ENCODE measurements around the gene SLC9A9. TPM values are rescaled to one million over a fixed set of nuclear protein-coding genes. Genes with fewer than 3 reads are reported as not detected.

Gene SLC9A9
- total and polyA plus RNA-seq, 2 experiments from 2014 or later: 2.2 to 6.8 TPM

GRCh38 chr3:143351895-143352608 is 496.2 kb downstream of the SLC9A9 start:
- no peak for DNase-seq (ENCODE audit: low spot score)
- no peaks in the 10 kb centered on the region for H4K20me1 ChIP-seq (ENCODE audit: insufficient read depth, poor library complexity, severe bottlenecking)
- no peak overlapping the region for H3K27ac ChIP-seq
- no peak overlapping the region for H3K4me2 ChIP-seq
- 44% methylated on average over 4 of the region's 4 CpGs for WGBS (ENCODE audit: low lambda C conversion rate, missing lambda C conversion rate)
- H3K4me3 ChIP-seq: no peak overlapping the region
- no peaks in the 10 kb centered on the region for H3K79me2 ChIP-seq
- H3K9me3 ChIP-seq (ENCODE audit: low read depth): no peaks in the 10 kb centered on the region
- peaks cover 8% of the 10 kb centered on the region for H3K4me1 ChIP-seq (ENCODE audit: insufficient read depth)
- H3K9me2 ChIP-seq (replicated peaks; ENCODE audit: insufficient read depth): no peaks in the 10 kb centered on the region
- no peaks in the 10 kb centered on the region for H3K36me3 ChIP-seq (replicated peaks; ENCODE audit: insufficient read depth, low read depth)
- H2AFZ ChIP-seq: no peak overlapping the region
- TF ChIP-seq EZH2phosphoT487 (IDR thresholded peaks at IDR 0.05; ENCODE audit: low read depth, severe bottlenecking, unreplicated experiment): no peak
- TF ChIP-seq CTCF (IDR thresholded peaks at IDR 0.05; ENCODE audit: poor library complexity): no peak
- no peak for TF ChIP-seq EZH2 (IDR thresholded peaks at IDR 0.05; ENCODE audit: borderline replicate concordance)
- H3K27me3 ChIP-seq: no peaks in the 10 kb centered on the region

DNA sequence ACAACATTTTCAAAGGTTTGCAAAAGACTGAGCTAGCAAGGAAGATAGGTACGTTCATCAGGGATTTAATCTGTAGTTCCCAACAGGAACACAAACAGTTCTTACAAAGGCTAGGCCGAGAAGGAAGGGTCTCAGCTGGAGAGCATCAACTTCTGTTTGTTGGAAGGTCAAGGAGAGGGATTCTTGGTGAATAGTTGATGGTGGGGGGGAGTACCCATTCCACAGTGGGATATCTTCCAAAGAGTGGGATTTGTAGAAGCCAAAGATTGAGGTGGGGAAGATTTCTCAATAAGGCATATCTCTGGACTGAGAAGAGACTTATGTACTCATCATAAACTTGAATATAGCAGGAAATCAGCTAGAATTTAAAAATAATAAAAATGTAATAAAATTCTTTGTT is 496.9 kb downstream of the SLC9A9 start:
- no peak for DNase-seq (ENCODE audit: low spot score)
- Histone ChIP-seq H4K20me1 (ENCODE audit: insufficient read depth, poor library complexity, severe bottlenecking) (no peaks in the 10 kb centered on the region), H3K9me2 (replicated peaks; ENCODE audit: insufficient read depth) (no peaks in the 10 kb centered on the region), H3K4me1 (ENCODE audit: insufficient read depth) (peaks cover 8% of the 10 kb centered on the region), H3K4me2 (no peak overlapping the region), H3K4me3 (no peak overlapping the region), H2AFZ (no peak overlapping the region), H3K36me3 (replicated peaks; ENCODE audit: insufficient read depth, low read depth) (no peaks in the 10 kb centered on the region), H3K27ac (no peak overlapping the region), H3K27me3 (no peaks in the 10 kb centered on the region), H3K79me2 (no peaks in the 10 kb centered on the region), H3K9me3 (ENCODE audit: low read depth) (no peaks in the 10 kb centered on the region)
- TF ChIP-seq EZH2 (IDR thresholded peaks at IDR 0.05; ENCODE audit: borderline replicate concordance) (no peak), CTCF (IDR thresholded peaks at IDR 0.05; ENCODE audit: poor library complexity) (no peak), EZH2phosphoT487 (IDR thresholded peaks at IDR 0.05; ENCODE audit: low read depth, severe bottlenecking, unreplicated experiment) (no peak)
- WGBS (ENCODE audit: low lambda C conversion rate, missing lambda C conversion rate): 39% methylated on average over 2 of the region's 2 CpGs

GRCh38 chr3:143349455-143349854 is 498.8 kb downstream of the SLC9A9 start:
- no peak overlapping the region for H3K27ac ChIP-seq
- no peaks in the 10 kb centered on the region for H3K9me2 ChIP-seq (replicated peaks; ENCODE audit: insufficient read depth)
- no peak overlapping the region for H2AFZ ChIP-seq
- DNase-seq (ENCODE audit: low spot score): no peak
- no peaks in the 10 kb centered on the region for H4K20me1 ChIP-seq (ENCODE audit: insufficient read depth, poor library complexity, severe bottlenecking)
- no peaks in the 10 kb centered on the region for H3K27me3 ChIP-seq
- peaks cover 8% of the 10 kb centered on the region for H3K4me1 ChIP-seq (ENCODE audit: insufficient read depth)
- H3K4me2 ChIP-seq: no peak overlapping the region
- no peaks in the 10 kb centered on the region for H3K36me3 ChIP-seq (replicated peaks; ENCODE audit: insufficient read depth, low read depth)
- no peaks in the 10 kb centered on the region for H3K79me2 ChIP-seq
- no peak overlapping the region for H3K4me3 ChIP-seq
- TF ChIP-seq EZH2phosphoT487 (IDR thresholded peaks at IDR 0.05; ENCODE audit: low read depth, severe bottlenecking, unreplicated experiment): no peak
- TF ChIP-seq EZH2 (IDR thresholded peaks at IDR 0.05; ENCODE audit: borderline replicate concordance): no peak
- TF ChIP-seq CTCF (IDR thresholded peaks at IDR 0.05; ENCODE audit: poor library complexity): no peak
- WGBS (ENCODE audit: low lambda C conversion rate, missing lambda C conversion rate): 95% methylated on average over 2 of the region's 2 CpGs
- H3K9me3 ChIP-seq (ENCODE audit: low read depth): no peaks in the 10 kb centered on the region
